CD4-positive, alpha-beta T cell treated with Interleukin-10 for 1 hour (primary cell): Measurements from ENCODE around the gene CRHR2.

Experiments
- DNase-seq: peaks from one replicate; pipeline ENCODE4 v3.0.0-alpha.2; 2020

The CRHR2 gene

DNA sequence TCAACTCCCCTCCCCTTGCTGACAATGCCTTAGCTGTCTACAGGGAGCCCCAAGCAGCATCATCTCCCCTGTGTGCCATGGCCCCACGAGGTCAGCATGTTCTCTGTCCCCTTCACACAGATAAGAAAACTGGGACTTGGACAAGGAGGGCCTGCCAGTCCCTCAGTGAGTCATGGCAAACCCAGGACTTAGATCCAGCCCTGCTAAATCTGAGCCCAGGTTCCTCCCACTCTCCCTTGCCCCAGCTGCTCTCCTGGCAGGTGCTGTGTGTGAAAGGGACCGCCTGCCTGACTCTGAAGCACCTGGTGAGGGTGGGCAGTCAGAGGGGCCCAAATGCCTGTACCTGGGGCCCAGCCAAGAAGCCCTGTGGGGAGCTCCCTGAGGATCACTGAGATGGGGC, 7.4 kb downstream of the CRHR2 start:
- DNase-seq: no peak

DNA sequence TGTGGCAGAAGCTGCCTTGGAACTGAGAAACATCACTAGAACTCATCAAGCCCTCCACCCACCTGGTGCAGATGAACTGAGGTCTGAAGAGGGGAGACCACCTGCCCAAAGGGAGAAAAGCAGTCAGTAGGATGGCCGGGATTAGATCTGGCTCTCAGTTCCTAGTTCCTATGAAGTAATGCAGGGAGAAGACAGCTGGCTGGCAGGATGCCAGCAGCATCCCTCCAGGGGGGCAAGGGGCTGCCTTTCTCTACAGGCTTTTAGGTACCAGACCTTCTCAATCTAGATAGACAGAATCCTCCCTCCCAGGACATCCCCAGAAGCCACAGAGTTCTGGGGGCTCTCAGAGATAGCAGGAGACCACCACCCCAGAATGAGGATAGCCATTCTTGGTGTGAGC, 7.8 kb downstream of the CRHR2 start:
- no peak for DNase-seq

GRCh38 chr7:30671793-30672465, 10.3 kb downstream of the CRHR2 start:
- peak; percentile 4 for DNase-seq

DNA sequence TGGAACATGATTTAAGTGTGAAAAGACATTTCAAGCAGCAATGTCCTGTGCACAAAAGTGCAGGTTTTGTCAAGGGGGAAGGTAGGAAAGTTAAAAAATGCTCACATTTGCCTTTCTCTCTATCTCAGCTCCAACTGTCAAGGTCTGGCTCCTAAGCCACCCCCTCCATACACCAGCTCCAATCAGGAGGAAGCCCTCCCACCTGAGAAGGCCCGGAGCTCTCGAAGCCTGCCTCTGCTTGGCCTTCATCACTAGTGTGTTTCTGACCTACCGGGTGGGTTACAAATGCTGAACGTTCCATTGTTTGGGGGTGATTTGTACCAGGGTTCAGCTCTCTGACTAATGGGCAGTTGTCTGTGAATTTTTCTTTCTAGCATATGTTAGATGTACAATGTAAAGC, 14.2 kb downstream of the CRHR2 start:
- no peak for DNase-seq

GRCh38 chr7:30667172-30667571, 15.1 kb downstream of the CRHR2 start:
- DNase-seq: no peak

DNA sequence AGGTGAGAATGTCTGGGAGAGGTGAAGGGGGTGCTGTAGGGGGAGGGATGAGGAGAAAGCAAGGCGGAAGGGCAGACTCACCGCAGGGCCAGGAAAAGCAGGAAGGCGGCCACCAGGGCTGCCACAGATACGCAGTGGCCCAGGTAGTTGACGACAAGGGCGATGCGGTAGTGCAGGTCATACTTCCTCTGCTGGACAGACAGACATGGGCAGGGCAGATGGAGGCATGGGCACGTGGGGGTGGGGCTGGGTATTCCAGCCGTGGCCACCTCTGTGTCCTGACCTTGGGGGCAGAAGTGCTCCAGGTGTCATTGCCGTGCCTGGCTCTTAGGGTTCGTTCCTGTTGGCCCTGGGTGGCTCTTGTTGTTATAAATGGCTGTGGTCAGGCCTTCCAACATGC, 16.8 kb downstream of the CRHR2 start:
- no peak for DNase-seq

DNA sequence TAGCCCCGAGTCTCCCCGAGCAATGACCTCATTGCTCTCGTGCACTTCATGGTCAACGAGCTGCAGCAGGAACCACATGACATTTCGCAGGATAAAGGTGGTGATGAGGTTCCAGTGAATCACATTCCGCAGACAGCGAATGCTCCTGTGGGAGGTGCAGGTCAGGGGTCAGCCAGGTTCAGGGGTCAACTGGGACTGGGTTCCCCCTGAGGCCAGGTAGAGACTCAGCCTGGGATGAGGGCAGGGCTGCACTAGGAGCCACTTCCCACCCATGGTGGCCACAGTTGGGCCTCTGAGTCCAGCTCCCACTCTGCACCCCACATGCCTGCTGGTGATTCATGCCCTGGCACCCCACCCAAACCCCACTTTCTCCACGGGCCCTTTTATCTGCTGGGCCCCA, 17.2 kb downstream of the CRHR2 start:
- no peak for DNase-seq

GRCh38 chr7:30664184-30664885, 17.9 kb downstream of the CRHR2 start:
- no peak for DNase-seq

- no peak for DNase-seq
These were observed 18.8 kb downstream of the CRHR2 start for GRCh38 chr7:30663414-30663813.

DNA sequence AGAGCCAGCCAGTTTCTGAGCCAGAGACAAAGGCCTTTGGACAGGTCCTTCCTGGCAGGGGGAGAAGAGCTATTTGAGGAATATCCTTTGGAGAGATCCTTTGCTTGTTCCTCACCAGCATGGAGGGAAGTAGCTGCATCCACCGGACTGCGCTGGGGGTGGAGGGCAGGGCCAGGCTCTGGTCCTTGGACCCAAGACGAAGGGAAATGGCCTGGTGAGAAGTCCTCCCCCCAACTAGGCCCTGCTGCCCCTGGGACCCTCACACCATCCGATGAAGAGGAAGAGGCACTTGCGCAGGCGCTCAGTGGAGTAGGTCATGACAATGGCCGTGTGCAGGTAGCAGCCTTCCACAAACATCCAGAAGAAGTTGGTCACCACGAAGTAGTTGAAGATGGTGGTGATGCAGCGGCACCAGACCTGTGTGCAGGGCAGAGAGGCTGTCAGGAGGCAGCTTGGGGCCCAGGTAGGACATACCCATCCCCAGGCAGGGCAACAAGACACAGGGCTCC, 19.8 kb downstream of the CRHR2 start:
- no peak for DNase-seq

DNA sequence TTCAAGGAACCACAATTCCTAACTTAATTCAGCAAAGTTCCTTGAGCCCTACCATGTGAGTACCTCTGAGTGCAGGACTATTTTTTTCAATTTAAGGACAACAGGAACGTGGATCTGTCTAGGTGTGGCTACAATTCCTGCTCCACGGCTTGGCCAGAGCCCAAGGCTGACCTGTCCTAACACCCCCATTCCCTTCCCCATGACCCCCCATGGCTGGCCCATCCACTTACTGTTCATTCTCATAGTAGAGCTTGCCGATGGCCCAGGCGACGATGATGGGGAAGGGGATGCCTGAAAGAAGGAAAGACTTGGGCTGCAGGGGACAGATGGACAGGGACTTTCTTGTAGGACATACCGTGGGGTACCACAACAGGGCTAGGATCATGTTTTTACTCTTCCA, 20.3 kb downstream of the CRHR2 start:
- DNase-seq: no peak

DNA sequence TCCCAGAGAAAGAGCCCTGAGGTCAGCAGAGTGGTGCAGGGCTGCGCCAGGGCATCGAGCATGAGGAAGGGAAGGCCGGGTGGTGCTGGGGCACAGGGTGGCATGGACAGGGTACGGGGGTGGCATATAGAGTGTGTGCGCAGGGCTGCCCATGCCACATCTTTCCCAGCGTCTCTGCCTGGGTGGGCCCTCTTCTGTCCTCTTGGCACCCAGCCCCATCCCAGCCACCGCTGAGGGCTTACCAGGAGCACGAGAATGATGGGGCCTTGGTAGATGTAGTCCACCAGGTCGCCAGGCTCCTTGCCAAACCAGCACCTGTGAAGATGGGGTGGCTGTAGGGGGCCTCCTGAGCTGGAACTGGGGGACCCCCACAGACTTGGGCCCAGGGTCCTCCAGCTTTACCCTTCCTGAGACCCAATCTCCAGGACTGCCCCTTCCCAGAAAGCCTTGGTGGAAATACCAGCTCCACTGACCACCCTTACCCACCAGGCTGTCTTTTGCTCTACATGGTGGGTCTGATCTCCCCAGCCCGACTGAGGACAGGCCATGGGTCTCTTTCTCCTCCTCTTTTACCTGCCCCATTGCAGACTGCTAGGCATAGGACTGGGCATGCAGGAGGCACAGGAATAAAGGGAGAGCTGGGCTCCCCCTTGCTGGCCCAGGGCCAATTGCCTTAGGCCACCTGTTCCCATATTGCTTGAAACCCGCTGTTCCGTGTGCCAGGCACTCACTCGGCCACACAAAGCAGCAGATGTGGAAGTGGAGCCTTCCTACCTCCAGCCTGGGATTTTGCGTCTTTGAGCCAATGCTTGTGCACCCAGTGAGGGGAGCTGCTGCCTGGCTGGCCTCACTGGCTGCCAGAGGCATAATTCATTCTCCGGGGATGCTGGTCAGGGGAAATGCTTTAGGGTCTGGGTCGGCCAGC, 21.7 kb downstream of the CRHR2 start:
- no peak for DNase-seq

DNA sequence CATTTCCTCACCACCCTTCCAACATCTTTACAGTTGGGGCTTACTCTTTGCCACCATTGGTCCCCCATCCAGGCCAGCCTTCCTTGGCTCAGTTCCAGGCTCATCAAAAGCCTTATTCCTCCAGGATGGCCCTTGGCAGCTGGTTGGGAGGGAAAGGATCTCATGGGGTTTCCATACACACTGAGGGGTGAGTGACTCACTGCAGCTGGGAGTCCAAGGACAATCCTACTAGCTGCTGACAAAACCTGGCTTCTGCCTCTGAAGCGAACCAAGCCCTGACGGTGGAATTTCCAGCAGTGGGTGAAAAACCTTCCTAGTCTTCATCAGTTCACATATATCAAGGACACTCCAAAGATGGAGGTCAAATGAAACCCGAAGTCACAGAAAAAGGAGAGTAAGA, 22.9 kb downstream of the CRHR2 start:
- DNase-seq: no peak

DNA sequence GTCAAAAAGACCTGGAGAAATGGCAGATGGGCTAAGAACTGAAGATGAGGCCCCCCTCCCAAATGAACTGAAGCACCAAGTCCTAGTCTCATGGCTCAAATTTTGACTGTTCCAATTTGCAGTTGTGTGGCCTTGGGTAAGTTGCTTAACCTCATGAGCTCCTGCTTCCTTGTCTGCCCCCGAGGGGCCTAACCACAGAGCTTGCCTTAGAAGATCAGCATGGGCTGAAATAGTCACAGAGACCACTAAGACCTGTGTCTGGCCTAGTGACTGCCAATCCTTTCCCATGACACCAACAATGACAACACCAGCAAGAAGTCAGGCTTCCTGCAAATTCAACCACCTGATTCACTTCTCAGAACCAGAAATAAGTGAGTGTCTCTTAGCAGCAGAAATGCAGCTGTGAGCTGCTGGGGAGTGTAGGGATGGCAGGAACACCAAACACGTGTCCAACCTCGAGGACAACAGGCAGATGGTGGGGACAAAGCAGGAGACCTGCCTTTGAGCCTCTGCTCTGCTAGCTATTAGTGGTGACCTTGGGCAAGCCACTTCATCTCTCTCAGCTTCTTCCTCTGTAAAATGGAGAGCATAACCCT, 23.7 kb downstream of the CRHR2 start:
- DNase-seq: no peak

DNA sequence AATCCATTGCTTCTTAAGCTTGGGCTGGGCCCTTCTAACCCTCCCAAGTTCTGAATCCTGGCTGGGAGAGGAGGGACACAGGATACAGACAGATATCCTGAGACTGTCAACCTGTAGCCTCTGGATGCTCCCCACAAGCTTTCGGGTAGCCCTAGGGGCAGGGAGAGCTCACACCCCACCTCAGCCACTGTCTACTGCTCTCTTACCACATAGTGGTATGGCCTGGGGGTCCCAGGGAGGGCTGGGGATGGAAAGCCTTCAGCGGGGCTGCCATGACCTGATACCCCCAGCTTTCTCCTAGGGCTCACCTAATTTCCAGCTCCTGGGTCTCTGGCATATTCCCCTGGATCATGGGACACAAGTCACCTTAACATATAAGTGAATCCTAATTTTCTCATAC, 25.1 kb downstream of the CRHR2 start:
- DNase-seq: no peak

DNA sequence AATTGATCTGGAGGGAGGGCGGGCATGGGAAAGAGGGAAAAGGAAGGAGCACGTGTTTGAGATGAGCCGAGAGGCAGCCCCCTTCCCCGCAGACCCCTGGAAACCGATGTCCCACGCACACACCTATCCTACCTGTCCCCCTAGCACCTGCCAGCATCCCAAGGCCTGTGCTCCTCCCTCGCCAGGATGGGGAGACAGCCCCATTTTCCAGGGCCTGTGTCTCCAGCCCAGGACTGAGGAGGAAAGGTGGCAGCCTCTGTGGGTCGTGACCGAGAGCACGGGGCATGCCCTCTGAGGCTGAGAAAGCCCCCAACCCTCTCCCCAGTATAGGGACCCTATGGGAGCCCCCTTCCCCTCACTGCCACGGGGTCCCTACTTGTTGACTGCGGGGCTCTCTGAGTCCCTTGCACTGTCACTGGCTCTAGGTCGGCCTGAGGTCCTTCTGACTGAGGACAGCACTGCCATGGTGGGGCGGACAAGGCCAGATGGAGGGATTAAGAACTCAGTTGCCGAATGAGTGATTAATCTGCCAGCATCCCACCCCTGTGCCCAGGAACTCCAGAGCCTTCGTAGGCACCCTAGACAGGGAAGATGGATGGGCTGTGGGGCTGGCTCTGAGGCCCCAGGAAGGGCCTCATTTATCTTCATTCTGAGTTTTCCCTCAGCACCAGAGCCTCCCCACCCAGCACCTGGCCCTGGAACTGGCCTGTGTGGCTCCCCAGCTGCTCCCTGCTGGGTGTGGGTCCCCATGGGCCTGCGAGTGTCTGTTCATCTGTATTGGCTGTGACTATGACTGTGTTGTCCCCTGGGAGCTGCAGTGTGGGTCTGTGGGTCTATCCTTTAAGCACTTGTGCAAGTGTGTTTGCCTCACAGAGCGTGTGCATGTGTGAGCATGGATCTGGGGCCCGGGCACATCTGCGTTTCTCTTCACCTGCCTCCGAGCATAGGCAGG, 26.0 kb downstream of the CRHR2 start:
- DNase-seq: no peak

GRCh38 chr7:30655096-30655970, 26.9 kb downstream of the CRHR2 start:
- no peak for DNase-seq

GRCh38 chr7:30654296-30655090, 27.8 kb downstream of the CRHR2 start:
- no peak for DNase-seq

DNA sequence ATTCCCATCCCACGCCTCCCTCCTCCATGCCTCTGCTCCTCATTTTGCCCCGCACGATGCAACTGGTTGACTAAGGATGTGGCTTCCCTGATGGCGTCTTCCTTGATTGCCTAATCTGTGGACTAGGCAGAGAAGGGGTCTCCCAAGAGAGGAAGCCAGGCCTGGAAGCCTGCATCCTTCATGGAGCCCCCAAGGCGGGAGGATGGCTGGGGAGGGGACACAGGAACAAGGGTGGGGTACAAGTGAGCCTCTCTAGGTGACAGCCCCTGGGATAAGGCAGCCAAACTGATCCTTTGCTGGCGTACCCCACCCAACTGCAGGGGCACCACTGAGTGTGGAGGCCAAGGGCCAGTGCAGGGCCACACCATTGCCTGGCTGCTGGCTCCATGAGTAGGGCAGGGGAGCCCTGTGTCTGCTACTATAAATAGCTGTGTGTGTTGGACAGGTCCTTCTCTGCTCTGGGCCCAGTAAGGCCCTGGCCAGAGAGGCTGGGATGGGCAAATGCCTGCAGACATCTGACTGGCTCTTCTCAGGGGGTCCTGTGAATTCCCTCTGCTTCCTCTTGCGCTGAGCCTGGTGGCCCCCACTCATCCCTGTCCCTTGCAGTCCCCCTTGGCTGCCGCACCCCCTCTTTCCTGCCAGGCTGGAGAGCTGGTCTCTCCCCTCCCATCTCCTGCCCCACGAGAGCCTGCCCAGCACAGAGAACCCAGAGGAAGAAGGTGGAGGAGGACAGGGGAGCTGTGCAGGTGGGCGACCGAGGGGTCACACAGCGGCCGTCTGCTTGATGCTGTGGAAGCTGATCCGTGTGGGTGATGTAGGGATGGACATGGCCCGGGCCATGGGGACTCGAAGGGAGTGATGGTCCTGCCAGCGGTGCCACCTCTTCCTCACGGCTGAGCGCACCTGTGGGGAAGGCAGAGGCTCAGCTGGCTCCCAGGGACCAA, 29.3 kb downstream of the CRHR2 start:
- DNase-seq: no peak
